ENCODE measurements around the gene AQR. TPM values are rescaled to one million over a fixed set of nuclear protein-coding genes. Genes with fewer than 3 reads are reported as not detected.
"Not testable (repeated sequence)": the region's sequence is repeated elsewhere in the genome, so short reads cannot be mapped to it uniquely, and the experiment has no call there.

Gene AQR
- total and polyA plus RNA-seq, 11 donors: 5.3 to 16.0 (median 12.0) TPM

- H3K4me3 ChIP-seq: no peak overlapping the region
- DNase-seq (no peak), ATAC-seq (no peak)
- intact Hi-C loops (cut with DNase I): no loop called here
- no peaks in the 10 kb centered on the region for H3K9me3 ChIP-seq
- H3K27ac ChIP-seq: no peak overlapping the region
- TF ChIP-seq POLR2A (IDR thresholded peaks at IDR 0.05): no peak
- TF ChIP-seq, protein P1, sequence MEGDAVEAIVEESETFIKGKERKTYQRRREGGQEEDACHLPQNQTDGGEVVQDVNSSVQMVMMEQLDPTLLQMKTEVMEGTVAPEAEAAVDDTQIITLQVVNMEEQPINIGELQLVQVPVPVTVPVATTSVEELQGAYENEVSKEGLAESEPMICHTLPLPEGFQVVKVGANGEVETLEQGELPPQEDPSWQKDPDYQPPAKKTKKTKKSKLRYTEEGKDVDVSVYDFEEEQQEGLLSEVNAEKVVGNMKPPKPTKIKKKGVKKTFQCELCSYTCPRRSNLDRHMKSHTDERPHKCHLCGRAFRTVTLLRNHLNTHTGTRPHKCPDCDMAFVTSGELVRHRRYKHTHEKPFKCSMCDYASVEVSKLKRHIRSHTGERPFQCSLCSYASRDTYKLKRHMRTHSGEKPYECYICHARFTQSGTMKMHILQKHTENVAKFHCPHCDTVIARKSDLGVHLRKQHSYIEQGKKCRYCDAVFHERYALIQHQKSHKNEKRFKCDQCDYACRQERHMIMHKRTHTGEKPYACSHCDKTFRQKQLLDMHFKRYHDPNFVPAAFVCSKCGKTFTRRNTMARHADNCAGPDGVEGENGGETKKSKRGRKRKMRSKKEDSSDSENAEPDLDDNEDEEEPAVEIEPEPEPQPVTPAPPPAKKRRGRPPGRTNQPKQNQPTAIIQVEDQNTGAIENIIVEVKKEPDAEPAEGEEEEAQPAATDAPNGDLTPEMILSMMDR (IDR thresholded peaks at IDR 0.05): no peak
- 95 to 98% (median 97%) methylated on average over 2 of the region's 2 CpGs for WGBS, 4 donors
- peaks cover 0 to 6% (median 0%) of the 10 kb centered on the region in 12 donors for H3K4me1 ChIP-seq
- H3K36me3 ChIP-seq: peaks cover 0 to 98% (median 93%) of the 10 kb centered on the region in 9 donors
- H3K27me3 ChIP-seq: no peaks in the 10 kb centered on the region
These were observed 28.3 kb downstream of the AQR start for GRCh38 chr15:34941185-34941698.

DNA sequence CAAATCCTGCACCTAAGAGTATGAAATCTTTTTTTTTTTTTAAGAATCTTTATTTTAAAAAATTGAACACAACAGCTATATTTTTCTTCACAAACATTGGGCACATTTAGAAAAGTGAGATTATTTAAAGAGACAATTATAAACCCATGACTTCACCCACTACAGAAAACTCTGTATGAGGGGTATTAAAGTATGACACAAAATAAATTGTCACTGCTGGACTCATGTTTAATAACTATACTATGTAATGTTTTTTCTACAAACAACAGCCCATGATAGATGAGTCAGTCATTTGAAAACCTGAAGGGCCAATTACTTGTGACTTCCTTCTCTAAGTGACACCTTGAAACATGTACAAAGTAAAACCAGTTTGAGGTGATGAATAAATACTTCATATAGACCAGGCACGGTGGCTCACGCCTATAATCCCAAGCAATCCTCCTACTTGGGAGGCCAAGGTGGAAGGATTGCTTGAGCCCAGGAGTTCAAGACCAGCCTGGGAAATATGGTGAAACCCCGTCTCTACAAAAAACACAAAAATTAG lies 36.0 kb downstream of the AQR start:
- Histone ChIP-seq H3K36me3 (peaks cover 0 to 100% (median 99%) of the 10 kb centered on the region in 9 donors), H3K9me3 (peaks cover 0 to 2% (median 0%) of the 10 kb centered on the region in 12 donors), H3K4me3 (no peak overlapping the region), H3K4me1 (no peaks in the 10 kb centered on the region), H3K27ac (no peak overlapping the region), H3K27me3 (no peaks in the 10 kb centered on the region)
- intact Hi-C loops (cut with DNase I): no loop called here
- no peak for ATAC-seq
- DNase-seq: no peak
- TF ChIP-seq POLR2A (IDR thresholded peaks at IDR 0.05): no peak
- TF ChIP-seq, protein P1 (IDR thresholded peaks at IDR 0.05): no peak
- 91 to 95% (median 93%) methylated on average over 3 of the region's 3 CpGs for WGBS, 4 donors

DNA sequence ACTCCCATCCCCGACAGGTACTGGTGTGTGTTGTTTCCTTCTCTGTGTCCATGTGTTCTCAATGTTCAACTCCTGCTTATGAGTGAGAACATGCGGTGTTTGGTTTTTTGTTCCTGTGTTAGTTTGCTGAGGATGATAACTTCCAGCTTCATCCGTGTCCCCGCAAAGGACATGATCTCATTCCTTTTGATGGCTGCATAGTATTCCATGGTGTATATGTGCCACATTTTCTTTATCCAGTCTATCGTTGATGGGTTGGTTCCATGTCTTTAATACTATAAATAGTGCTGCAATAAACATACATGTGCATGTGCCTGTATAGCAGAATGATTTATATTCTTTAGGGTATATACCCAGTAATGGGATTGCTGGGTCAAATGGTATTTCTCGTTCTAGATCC lies 41.2 kb downstream of the AQR start:
- H3K9me3 ChIP-seq; H3K27ac ChIP-seq; H3K4me3 ChIP-seq; H3K4me1 ChIP-seq; intact Hi-C loops (cut with DNase I); ATAC-seq; H3K27me3 ChIP-seq; DNase-seq: not testable (repeated sequence)
- 91 to 97% (median 95%) methylated on average over 6 of the region's 6 CpGs for WGBS, 4 donors
- H3K36me3 ChIP-seq: peaks cover 0 to 100% (median 85%) of the 10 kb centered on the region in 9 donors

DNA sequence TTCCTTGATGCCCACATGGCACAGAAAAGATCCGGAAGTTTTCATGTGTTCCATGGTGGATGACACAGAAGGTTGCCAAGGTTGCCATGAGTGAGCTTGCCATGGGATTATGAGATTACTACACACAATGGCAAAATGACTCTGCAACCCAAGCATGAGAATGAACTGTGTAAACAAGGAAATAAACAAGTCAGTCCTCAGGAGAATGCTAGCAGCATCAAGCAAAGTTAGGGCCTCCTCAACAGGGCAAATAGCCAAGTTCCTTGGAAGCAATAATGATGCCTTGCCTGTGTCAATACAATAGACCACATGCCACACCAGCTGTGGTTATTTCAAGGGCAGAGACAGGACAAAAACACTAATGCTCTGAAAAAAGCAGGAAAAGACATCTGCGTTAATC lies 41.8 kb downstream of the AQR start:
- no peaks in the 10 kb centered on the region for H3K4me1 ChIP-seq
- peaks cover 0 to 100% (median 80%) of the 10 kb centered on the region in 9 donors for H3K36me3 ChIP-seq
- ATAC-seq (peak in 1 of 4 donors; percentile 39), DNase-seq (no peak)
- no peak overlapping the region for H3K27ac ChIP-seq
- TF ChIP-seq, protein P1 (IDR thresholded peaks at IDR 0.05): no peak
- TF ChIP-seq POLR2A (IDR thresholded peaks at IDR 0.05): no peak
- intact Hi-C loops (cut with DNase I): no loop called here
- peaks cover 0 to 5% (median 0%) of the 10 kb centered on the region in 12 donors for H3K9me3 ChIP-seq
- no peak overlapping the region for H3K4me3 ChIP-seq
- 62 to 82% (median 72%) methylated on average over 2 of the region's 2 CpGs for WGBS, 4 donors
- no peaks in the 10 kb centered on the region for H3K27me3 ChIP-seq

Data from heart left ventricle (tissue), 16 donors.